LHCN-M2 (cell line): Measurements from ENCODE around the gene ARL5A. TPM values are rescaled to one million over a fixed set of nuclear protein-coding genes. Genes with fewer than 3 reads are reported as not detected.

Experiments used
- DNase-seq: peaks from one replicate; pipeline ENCODE4 v3.0.0-alpha.2; 2012; ENCODE audit warnings: low read depth
- total RNA-seq: library from RNA; depleted of rRNA; stranded (reverse); fragments of >200 nt; gene quantifications from 2 replicates; pipeline ENCODE4 v1.2.3, GENCODE V29; 2014

Gene ARL5A
- total RNA-seq, 1 experiment from 2014 or later = 42.7 TPM

DNA sequence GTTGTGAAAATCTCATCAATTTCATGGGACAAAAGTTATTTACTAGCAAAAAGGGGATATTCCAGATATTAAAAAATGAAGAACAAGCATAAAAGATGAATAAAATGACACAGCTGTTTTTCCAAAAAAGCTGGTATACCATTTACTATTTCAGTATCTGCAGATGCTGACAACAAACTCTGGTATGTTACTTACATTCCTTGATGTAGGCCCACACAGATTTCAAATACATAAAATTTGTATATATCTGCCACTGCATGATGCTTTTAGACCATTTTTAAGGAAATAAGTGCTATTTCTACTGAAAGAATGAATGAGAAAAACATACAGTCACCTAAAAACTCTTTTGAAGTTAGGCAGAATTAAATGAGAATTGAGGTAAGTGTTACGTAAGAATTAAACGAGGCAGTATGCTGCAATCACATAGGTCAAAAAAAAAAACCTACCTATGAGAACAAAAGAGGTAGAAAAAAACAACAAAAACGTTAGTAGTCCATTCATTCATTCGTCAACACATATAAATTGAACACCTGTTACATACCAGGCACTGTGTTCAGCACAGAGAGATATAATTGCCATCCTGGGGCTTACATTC, 32.5 kb downstream of the ARL5A start:
- DNase-seq = no peak

- peak; percentile 41 for DNase-seq
These were observed 33.8 kb downstream of the ARL5A start for GRCh38 chr2:151794422-151794821.

GRCh38 chr2:151793123-151793522, 35.1 kb downstream of the ARL5A start:
- no peak for DNase-seq

DNA sequence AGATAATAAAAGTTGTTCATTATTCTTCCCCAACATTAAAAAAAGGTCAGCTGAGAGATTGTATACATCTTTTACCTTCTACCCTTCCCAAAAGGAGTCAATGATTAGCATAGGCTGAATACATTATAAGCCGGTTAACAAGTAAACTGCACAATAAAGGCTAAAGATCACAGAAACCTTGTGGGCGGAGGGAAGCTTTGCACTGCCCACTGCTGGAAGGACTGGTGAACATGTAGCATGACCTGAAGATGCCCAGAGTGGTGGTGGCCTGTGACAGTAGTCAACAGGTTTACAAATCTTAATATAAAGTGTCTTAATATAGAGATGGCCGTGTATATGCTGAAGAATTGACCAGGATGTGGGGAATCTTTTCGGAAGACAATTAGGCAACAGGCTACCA, 35.6 kb downstream of the ARL5A start:
- no peak for DNase-seq

DNA sequence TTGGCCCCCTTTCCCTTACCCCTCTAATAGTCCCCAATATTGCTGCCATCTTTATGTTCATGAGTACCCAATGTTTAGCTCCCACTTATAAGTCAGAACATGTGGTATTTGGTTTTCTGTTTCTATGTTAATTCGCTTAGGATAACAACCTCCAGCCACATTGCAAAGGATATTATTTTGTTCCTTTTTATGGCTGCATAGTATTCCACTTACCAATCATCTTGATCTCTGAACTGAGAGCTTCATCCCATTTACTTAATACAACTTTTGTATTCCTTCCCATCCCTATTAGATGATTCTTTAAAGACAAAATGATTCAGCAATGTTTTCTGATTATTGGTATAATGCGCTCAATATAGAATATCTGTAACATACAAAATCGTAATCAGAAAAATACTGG, 36.7 kb downstream of the ARL5A start:
- no peak for DNase-seq

DNA sequence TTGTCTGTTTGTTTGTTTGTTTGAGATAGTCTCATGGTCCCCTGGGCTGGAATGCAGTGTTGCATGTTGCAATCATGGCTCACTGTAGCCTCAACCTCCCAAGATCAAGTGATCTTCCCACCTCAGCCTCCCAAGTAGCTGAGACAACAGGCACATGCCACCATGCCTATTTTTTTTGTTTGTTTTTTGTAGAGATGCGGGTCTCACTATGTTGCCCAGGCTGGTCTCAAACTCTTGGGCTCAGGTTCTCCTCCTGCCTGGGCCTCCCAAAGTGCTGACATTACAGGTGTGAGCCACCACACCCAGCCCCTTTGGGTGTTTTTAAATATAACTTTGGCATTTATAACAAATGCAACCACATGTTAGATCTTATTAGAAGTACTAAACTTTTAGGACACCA, 37.5 kb downstream of the ARL5A start:
- no peak for DNase-seq

DNA sequence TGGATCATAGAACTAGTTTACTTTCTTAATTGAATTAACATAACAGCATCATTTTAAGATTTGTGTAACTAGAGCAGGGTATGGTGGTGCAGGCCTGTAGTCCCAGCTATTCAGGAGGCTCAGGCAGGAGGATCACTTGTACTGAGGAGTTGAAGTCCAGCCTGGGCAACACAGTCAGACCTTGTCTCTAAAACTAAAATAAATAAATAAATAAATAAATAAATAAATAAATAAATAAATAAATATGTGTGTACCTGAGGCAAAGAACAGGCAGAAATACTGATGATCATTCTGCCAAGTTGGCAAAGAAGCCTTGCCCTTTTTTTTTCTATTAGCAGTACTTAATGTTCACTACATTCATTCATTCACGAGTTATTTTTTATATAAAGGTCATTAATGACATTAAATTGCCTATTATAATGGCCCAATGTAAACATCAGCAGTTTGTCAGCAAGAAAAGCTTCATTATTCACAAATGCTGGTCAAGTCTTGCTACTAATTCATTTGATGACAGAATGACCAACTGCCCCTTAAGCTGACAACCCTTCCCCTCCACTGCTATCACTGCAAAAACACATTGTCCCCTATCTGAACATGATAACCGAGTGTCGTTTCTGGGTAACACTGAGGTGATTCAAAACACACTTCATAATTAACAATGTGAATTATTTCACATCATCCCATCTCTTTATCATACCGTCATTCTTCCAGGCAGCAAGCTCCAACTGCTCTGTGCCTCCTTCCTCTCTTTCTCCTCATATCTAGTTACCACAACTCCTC, 39.0 kb downstream of the ARL5A start:
- no peak for DNase-seq

DNA sequence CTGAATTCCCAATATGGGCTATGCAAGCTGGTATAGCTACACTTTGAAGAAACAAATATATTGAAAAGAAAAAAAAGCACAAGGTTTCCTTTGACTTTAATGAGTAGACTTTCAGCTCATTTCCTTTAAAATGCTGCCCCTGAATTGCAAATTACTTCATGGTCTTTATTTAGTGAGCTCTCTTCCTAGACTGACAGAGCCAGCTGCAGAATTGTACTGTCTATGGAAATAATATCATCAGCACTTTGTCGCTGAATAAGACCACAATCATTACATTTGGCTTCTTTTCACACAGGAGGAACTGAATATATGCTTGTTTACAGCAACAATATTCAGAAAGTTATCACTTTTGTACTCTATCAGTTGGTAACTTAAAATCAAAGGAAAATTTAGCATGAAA, 41.7 kb downstream of the ARL5A start:
- DNase-seq = peak; percentile 90

DNA sequence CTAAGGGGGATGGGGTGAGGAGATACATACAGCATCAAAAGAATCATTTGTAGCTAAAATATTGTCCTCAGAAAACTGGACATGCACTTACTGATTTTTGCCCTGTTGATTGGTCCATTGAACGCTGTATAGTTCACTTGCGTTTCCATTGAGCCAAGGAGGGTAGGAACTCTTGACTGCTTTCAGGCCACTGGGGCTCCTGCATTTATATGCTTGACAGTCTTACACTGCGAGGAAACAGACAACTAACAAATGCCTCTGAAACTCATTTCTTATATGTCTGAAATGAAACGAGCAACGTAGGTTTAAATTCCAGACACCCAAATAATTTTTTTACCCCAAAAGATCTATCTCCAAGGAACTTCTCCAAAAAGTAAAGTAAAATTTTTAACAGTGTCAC, 42.1 kb downstream of the ARL5A start:
- no peak for DNase-seq

DNA sequence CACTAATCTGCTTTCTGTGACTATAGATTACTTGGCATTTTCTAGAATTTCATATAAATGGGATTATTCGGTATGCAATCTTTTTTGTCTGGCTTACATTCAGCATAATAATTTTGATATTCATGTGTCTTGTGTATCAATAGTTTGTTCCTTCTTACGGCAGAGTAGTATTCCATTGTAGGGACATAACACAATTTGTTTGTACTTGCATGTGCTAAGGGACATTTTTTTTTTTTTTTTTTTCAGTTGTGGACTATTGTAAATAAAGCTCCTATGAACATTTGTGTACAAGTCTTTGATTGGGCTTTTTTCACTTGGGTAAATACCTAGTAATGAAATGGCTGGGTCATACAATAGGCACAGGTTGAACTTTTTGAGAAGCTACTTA, 45.1 kb downstream of the ARL5A start:
- no peak for DNase-seq

DNA sequence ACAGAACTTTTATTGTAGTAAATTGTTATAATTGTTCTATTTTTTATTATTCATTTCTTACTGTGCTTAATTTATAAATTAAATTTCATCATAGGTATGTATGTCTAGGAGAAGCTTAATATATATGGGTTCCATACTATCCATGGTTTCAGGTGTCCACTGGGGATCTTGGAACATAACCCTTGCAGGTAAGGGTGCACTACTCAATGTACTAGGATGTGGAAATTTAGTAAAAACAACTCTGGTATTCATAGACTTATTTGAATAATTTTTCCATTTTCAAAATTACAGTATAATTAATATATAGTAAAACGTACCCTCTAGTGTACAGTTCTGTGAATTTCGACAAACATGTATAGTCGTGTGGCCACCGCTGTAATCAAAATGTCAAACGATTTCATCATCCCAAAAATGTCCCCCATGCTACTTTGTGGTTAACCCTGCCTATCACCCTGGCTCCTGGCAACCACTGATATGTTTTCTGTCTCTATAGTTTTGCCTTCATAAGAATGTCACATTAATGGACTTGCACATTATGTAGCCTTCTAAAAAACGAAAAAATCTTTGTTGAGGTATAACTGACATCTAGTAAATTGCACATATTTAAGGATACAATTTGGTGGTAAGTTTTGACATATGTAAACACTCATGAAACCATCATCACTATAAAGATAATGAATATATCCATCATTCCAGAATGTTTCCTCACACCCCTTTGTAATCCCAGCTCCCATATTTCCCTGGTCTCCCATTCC, 45.7 kb downstream of the ARL5A start:
- DNase-seq = no peak

DNA sequence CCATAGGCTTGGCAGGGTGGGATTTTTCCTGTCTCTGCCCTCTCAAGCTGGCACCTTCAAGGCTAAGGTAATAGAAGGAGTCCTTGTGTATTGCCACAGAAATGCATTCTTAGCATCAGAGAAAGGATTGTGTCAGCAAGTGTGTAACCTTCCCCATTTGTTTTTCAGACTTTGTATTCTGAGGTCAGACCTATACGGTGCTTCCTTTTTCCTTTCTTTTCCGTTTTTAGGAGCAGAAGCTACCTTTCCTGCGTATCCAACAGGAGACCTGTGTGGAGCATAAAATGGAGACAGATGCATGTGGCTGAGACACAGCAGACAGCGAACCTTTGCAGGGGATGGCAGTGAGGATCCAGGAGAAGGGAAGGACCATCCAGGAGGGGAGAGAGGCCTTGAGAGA, 46.6 kb downstream of the ARL5A start:
- DNase-seq = no peak

GRCh38 chr2:151780938-151781337, 47.3 kb downstream of the ARL5A start:
- no peak for DNase-seq

- no peak for DNase-seq
These were observed 50.3 kb downstream of the ARL5A start for GRCh38 chr2:151777935-151778334.

- no peak for DNase-seq
These were observed 50.7 kb downstream of the ARL5A start for GRCh38 chr2:151777487-151777886.

DNA sequence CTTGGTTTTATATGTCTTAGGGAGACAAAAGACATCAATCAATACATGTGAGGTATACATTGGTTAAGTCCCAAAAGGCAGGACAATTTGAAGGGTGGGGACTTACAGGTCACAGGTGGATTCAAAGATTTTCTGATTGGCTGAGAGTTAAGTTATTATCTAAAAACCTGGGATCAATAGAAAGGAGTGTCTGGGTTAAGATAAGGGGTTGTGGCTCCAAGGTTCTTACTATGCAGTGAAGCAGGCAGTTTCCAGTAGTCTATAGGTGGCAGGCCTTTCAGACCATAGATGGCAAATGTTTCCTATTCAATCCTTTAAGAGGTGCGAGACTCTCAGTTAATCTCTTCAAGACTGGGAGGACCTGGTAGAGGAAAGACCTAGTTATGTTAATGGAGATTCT, 51.9 kb downstream of the ARL5A start:
- DNase-seq = no peak

- DNase-seq = peak; percentile 32
These were observed 53.0 kb downstream of the ARL5A start for GRCh38 chr2:151775057-151775740.

DNA sequence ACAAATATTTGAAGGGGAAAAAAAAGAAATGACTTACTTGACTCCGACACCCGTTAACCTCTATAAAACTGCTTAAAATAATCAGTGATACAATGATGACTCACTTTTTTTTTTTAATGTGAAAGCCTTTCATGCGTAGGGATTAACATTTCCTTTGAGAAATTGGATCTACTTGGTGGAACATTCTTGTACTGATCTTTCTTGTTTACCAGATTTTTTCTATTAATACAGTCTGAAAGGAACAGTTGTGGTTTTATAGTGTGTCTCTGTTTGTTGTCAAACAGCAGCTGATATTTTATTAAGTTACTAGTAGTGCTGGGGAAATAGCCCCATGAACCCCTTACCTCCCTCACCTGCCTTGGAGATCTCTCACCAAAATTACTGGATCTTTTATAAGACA, 53.7 kb downstream of the ARL5A start:
- peak; percentile 88 for DNase-seq

- peak; percentile 92 for DNase-seq
These were observed 56.4 kb downstream of the ARL5A start for GRCh38 chr2:151771599-151772358.

GRCh38 chr2:151770995-151771394, 57.2 kb downstream of the ARL5A start:
- DNase-seq = no peak

DNA sequence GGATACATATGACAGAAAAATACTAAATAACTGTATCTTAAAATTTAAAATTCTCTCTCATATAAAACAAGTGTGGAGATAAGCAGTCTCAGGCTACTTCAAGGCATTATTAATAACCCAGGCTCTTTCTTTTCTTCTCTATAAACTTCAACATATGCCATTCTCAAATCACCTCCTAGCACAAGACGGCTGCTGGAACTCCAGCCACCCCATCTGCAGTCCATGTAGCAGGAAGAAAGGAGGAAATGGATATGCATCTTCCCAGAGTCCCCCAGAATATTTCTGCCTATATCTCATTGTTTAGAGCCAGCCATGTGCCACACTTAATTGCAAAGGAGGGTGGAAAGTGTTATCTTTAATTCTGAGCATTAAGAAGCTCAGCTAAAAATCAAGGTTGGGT, 58.6 kb downstream of the ARL5A start:
- no peak for DNase-seq
